ENCODE data around the gene ZNF627. TPM values are rescaled to one million over a fixed set of nuclear protein-coding genes. Genes with fewer than 3 reads are reported as not detected.

ZNF627 gene
- total and polyA plus RNA-seq, 2 experiments from 2014 or later, result 7.8 to 21.2 TPM

- H3K4me2 ChIP-seq, result no peak overlapping the region
- no peaks in the 10 kb centered on the region for H3K9me2 ChIP-seq (replicated peaks; ENCODE audit: insufficient read depth)
- no peaks in the 10 kb centered on the region for H3K27me3 ChIP-seq
- 94% methylated on average over 3 of the region's 3 CpGs for WGBS (ENCODE audit: low lambda C conversion rate, missing lambda C conversion rate)
- no peak overlapping the region for H3K27ac ChIP-seq
- no peaks in the 10 kb centered on the region for H4K20me1 ChIP-seq (ENCODE audit: insufficient read depth, poor library complexity, severe bottlenecking)
- H3K4me3 ChIP-seq, result no peak overlapping the region
- peaks cover 25% of the 10 kb centered on the region for H3K9me3 ChIP-seq (ENCODE audit: low read depth)
- no peak overlapping the region for H2AFZ ChIP-seq
- no peaks in the 10 kb centered on the region for H3K79me2 ChIP-seq
- no peak for TF ChIP-seq EZH2 (IDR thresholded peaks at IDR 0.05; ENCODE audit: borderline replicate concordance)
- no peak for TF ChIP-seq EZH2phosphoT487 (IDR thresholded peaks at IDR 0.05; ENCODE audit: low read depth, severe bottlenecking, unreplicated experiment)
- no peak for TF ChIP-seq CTCF (IDR thresholded peaks at IDR 0.05; ENCODE audit: poor library complexity)
- no peaks in the 10 kb centered on the region for H3K4me1 ChIP-seq (ENCODE audit: insufficient read depth)
- no peak for DNase-seq (ENCODE audit: low spot score)
- H3K36me3 ChIP-seq (replicated peaks; ENCODE audit: insufficient read depth, low read depth), result no peaks in the 10 kb centered on the region
Measured at GRCh38 chr19:11656535-11656934, 59.3 kb downstream of the ZNF627 start.

GRCh38 chr19:11657307-11657706 is 60.0 kb downstream of the ZNF627 start:
- WGBS (ENCODE audit: low lambda C conversion rate, missing lambda C conversion rate), result 66% methylated on average over 3 of the region's 3 CpGs

GRCh38 chr19:11658970-11659369 is 61.7 kb downstream of the ZNF627 start:
- Histone ChIP-seq H3K4me1 (ENCODE audit: insufficient read depth) (no peaks in the 10 kb centered on the region), H4K20me1 (ENCODE audit: insufficient read depth, poor library complexity, severe bottlenecking) (no peaks in the 10 kb centered on the region), H2AFZ (no peak overlapping the region), H3K9me3 (ENCODE audit: low read depth) (peaks cover 3% of the 10 kb centered on the region), H3K36me3 (replicated peaks; ENCODE audit: insufficient read depth, low read depth) (no peaks in the 10 kb centered on the region), H3K4me3 (no peak overlapping the region), H3K4me2 (no peak overlapping the region), H3K27ac (no peak overlapping the region), H3K27me3 (no peaks in the 10 kb centered on the region), H3K79me2 (no peaks in the 10 kb centered on the region), H3K9me2 (replicated peaks; ENCODE audit: insufficient read depth) (no peaks in the 10 kb centered on the region)
- 87% methylated on average over 7 of the region's 7 CpGs for WGBS (ENCODE audit: low lambda C conversion rate, missing lambda C conversion rate)
- TF ChIP-seq EZH2 (IDR thresholded peaks at IDR 0.05; ENCODE audit: borderline replicate concordance) (no peak), CTCF (IDR thresholded peaks at IDR 0.05; ENCODE audit: poor library complexity) (no peak), EZH2phosphoT487 (IDR thresholded peaks at IDR 0.05; ENCODE audit: low read depth, severe bottlenecking, unreplicated experiment) (no peak)
- DNase-seq (ENCODE audit: low spot score), result no peak

More at GRCh38 chr19:11657307-11657706, 60.0 kb downstream of the ZNF627 start:
- Histone ChIP-seq H3K9me3 (ENCODE audit: low read depth) (peaks cover 19% of the 10 kb centered on the region), H3K4me2 (no peak overlapping the region), H3K27me3 (no peaks in the 10 kb centered on the region), H3K4me3 (no peak overlapping the region), H3K9me2 (replicated peaks; ENCODE audit: insufficient read depth) (no peaks in the 10 kb centered on the region), H3K36me3 (replicated peaks; ENCODE audit: insufficient read depth, low read depth) (no peaks in the 10 kb centered on the region), H3K79me2 (no peaks in the 10 kb centered on the region), H3K27ac (no peak overlapping the region), H4K20me1 (ENCODE audit: insufficient read depth, poor library complexity, severe bottlenecking) (no peaks in the 10 kb centered on the region), H2AFZ (no peak overlapping the region), H3K4me1 (ENCODE audit: insufficient read depth) (no peaks in the 10 kb centered on the region)
- no peak for TF ChIP-seq EZH2 (IDR thresholded peaks at IDR 0.05; ENCODE audit: borderline replicate concordance)
- TF ChIP-seq CTCF (IDR thresholded peaks at IDR 0.05; ENCODE audit: poor library complexity), result no peak
- no peak for TF ChIP-seq EZH2phosphoT487 (IDR thresholded peaks at IDR 0.05; ENCODE audit: low read depth, severe bottlenecking, unreplicated experiment)
- peak; percentile 11 for DNase-seq (ENCODE audit: low spot score)

- Histone ChIP-seq H3K9me3 (ENCODE audit: low read depth) (no peaks in the 10 kb centered on the region), H3K9me2 (replicated peaks; ENCODE audit: insufficient read depth) (no peaks in the 10 kb centered on the region), H3K4me2 (no peak overlapping the region), H3K27ac (no peak overlapping the region), H4K20me1 (ENCODE audit: insufficient read depth, poor library complexity, severe bottlenecking) (no peaks in the 10 kb centered on the region), H3K79me2 (no peaks in the 10 kb centered on the region), H2AFZ (no peak overlapping the region), H3K36me3 (replicated peaks; ENCODE audit: insufficient read depth, low read depth) (no peaks in the 10 kb centered on the region), H3K4me1 (ENCODE audit: insufficient read depth) (no peaks in the 10 kb centered on the region), H3K4me3 (no peak overlapping the region), H3K27me3 (no peaks in the 10 kb centered on the region)
- DNase-seq (ENCODE audit: low spot score), result no peak
- 88% methylated on average over 1 of the region's 1 CpG for WGBS (ENCODE audit: low lambda C conversion rate, missing lambda C conversion rate)
- no peak for TF ChIP-seq EZH2 (IDR thresholded peaks at IDR 0.05; ENCODE audit: borderline replicate concordance)
- TF ChIP-seq CTCF (IDR thresholded peaks at IDR 0.05; ENCODE audit: poor library complexity), result peak; percentile 34
Measured at GRCh38 chr19:11659612-11660011, 62.3 kb downstream of the ZNF627 start.

Data from hepatocyte (in vitro differentiated cells).